HG02885 (cell line): Measurements from ENCODE around the gene SAP130.

ENCODE experiments used
- ATAC-seq: cut with Tn5 transposase; IDR thresholded peaks from one replicate; pipeline ENCODE4 v1.9.1; 2021; ENCODE audit warnings: mild to moderate bottlenecking; ENCODE audit not compliant: unreplicated experiment, poor library complexity

SAP130 gene

DNA sequence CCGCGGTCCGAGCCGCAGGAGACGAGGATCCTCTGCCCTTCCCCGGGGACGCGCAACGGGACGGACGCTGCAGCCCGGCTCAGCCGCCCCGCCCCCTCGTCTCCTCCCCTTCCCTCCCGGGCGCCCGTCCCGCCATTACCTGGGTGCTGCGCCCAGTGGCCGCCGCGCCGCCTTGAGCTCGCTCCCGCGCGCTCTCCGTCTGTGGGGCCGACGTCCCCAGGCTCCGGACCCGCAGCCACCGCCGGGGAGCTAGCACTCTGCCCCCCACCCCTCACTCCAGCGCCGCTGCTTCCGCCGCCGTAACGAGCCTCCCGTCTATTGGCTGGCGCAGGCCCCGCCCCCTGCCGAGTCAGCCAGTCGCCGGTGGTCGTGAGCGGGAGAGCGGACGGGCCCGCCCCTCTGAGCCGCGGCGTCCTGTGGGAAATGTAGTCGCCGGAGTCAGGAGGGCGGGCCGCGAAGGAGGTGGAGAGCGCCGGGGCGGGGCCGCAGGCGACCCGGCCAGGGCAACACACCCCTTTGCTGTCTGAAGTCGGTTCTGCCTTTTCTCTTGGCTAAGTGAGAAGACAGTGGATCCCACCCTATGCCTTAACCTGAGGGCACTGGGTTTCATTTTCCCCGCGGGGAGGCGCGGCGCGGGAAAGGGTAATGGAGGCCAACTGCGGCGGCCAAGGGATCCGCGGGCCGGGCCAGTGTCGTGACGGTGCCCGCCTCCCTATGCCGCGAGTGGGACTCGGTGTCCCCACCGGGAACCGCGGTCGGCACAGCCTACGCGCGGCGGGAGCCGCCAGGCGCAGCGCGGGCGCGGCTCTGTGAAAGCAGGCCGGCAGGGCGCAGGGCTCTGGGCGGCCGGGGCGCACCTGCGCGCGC, at the start of gene SAP130:
Gene SAP130, minus strand, starts transcription at position 259 of the 867 bp plus-strand sequence. CDS start 1,767 bp downstream, outside the sequence.
- ATAC-seq: peak; percentile 79

DNA sequence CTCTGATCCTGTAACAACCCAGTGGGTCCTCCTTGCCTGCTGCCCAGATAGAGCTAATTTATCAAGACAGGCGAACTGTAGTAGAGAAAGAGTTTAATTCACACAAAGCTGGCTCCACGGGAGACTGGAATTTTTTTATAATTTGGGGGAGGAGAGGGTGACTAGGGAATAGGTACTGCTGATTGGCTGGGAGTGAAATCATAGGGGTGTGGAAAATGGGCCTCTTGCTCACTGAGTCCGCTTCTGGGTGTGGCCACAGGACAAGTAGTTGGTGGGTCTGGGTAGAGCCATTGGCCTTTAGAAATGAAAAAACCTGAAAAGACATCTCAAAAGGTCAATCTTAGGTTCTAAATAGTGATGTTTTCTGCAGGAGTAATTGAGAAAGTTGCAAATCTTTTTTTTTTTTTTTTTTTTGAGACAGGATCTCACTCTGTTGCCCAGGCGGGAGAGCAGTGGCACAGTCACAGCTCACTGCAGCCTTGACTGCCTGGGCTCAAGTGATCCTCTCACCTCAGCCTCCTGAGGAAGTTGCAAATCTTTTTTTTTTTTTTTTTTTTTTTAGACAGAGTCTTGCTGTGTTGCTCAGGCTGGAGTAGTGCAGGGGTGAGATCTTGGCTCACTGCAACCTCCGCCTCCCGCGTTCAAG, 48.7 kb upstream of the SAP130 start:
- ATAC-seq: no peak

DNA sequence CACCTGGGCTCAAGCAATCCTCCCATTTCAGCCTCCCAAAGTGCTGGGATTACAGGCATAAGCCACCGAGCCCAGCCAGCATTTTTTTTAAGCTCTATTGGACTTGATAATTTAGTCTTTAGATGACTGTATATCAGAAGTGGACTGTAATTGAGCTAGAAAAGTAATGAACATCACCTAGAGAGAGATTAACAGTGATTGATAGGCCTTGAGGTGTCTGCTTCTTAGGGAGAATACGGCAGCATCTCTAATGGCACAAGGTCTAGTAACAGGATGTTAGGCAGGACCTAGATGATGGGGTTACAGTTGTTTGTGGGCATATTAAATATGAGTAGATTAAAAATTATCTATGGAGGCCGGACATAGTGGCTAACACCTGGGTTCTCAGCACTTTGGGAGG, 45.4 kb upstream of the SAP130 start:
- no peak for ATAC-seq

DNA sequence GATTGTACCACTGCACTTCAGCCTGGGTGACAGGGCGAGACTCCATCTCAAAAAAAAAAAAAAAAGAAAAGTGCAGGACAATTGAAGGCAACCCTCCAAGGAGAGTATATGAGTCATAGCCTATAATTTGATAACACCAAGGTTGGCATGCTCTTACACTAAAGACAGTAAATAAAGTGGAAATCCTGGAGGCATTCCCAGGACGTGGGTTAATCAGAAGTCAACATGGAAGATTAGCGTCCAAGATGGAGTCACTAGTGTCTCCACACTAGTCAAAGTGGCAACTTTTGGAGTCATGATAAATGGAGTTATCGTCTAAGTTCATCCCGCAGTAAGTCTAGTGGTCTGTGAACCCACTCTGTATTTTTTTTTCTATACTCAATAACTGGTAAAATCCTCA, 41.9 kb upstream of the SAP130 start:
- ATAC-seq: no peak

DNA sequence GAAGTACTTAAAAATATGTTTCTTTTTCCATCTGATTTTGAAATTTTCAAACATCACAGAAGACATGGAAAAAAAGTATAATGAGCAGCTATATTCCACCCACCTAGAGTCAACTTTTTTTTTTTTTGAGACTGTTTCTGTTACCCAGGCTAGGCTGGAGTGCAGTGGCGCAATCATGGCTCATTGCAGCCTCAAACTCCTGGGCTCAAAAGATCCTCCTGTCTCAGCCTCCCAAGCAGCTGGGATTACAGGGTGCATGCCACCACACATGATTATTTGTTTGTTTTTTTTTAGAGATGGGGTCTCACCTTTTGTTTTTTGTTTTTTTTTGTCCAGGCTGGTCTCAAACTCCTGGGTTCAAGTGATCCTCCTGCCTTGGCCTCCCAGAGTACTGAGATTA, 36.5 kb upstream of the SAP130 start:
- no peak for ATAC-seq

DNA sequence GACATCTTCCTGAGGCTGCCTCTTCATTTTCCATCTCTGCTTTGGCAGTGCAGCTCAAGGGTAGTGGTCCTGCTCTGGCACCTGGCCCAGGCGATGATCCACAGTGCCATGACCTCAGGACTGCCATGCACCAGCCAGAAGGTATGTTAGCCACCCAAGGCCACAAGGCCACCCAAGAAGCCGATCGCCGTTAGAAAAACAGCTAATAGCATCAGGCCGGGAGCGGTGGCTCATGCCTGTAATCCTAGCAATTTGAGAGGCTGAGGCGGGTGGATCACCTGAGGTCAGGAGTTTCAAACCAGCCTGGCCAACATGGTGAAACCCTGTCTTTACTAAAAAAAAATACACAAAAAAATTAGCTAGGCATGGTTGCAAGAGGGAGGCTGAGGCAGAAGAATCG, 34.7 kb upstream of the SAP130 start:
- no peak for ATAC-seq

DNA sequence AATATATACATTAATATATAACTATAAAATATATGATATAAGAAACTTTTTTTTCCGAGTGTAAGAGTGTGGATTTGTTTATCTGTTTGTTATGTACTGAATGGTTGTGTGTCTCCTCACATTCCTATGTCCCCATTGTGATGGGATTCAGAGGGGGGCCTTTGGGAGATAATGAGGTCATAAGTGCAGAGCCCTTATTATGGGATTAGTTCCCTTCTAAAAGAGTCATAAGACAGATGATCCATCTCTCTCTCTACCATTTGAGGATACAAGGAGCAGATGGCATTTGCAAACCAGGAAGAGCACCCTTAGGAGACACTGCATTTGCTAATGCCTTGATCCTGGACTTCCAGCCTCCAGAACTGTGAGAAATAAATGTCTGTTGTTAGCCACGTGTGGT, 30.3 kb upstream of the SAP130 start:
- ATAC-seq: no peak

DNA sequence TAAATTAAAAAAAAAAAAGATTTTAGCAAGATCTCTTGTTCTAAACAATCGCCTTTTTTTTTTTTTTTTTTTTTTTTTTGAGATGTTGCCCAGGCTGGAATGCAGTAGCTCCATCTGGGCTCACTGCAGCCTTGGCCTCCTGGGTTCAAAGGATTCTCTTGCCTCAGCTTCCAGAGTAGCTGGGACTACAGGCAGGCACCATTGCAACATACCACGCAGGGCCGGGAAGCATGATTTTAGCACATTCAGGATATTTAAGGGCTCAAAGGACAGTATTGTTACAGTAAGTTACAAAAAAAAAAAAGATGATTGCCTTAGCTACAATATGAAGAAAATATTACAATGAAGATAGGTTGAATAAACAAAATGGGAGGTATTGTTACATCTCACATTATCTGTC, 29.5 kb upstream of the SAP130 start:
- ATAC-seq: no peak

DNA sequence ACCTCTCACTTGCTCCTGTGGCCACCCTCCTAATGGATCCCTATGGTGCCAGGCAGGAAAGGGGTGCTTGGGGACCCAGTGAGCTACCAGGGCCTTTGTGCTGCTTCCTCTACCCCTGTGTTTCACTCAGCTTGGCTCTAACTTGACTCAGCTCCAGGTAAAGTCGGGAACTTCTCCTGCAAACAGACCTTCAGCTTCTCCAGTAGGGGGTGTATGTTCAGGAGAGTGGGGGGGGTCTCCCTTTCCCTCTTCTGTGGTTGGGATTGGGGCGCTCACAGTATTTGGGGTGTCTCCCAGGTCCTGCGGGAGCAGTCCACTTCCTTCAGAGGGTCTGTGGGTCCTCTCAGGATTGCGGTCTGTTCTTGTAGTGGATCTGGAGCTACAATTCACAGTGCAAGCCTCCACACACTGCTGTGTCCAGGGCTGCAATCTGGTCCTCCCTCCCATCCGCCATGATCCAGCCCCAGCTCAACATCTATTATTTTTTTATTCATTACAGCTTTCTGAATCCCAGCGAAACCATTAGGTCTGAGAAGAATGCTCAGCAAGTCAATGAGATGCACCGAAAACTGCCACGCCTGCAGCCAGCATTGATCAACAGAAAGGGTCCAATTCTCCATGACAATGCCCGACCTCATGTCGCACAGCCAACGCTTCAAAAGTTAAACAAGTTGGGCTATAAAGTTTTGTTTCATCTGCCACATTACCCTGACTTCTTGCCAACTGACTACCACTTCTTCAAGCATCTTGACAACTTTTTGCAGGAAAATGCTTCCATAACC, 26.4 kb upstream of the SAP130 start:
- ATAC-seq: no peak

DNA sequence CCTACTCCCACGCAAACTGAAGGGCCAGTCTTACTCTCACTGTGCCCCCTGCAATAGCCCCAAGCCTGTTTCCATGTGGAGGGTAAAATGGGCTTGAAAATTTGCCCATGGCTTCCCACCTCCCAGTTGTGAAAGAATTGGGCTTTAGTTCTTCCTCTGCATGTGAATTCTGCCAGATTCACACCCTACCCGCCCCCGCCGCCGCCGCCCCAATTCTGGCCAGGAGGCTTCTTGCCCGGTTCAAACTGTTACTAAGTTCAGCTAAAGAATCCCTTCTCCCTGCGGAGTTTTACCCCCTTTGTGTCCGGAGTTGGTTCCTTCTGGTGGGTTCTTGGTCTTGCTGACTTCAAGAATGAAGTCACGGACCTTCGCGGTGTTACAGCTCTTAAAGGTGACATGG, 25.5 kb upstream of the SAP130 start:
- ATAC-seq: no peak

DNA sequence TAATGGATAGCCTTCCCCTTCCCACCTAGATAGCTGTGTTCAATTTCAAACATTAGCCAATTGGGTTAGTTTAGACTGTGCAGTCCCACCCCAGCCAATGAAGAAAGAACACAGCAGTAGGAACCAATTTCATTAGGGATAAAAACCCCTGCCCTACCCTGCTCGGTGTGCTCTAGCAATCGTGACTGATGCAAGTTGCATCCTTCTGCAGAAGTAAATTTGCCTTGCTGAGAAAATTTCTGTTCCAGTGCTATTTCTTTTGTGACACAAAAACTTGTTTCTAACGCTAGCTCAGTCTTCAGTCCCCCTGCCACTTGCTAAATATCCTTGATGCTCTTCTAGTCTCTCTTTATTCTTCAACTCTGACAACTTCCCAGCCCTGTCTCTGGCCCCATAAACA, 15.2 kb upstream of the SAP130 start:
- no peak for ATAC-seq

DNA sequence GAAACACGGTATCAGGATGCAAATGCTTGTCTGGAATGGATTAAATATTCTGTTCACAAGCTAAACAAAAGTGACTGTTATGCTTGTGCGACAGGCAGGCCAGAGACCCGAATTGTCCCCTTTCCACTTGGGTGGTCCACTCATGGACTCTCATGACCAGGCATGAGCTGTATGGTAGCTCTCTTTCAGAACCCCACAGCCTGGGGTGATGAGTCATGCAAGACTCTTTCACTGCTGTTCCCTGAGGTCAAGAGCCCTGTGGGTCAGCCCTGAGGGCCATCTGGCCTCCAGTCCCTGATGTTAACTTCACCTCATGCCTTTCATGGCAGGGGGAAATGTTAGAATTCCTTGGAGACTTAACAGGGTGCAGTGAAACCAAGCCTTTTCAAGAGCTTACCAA, 13.7 kb upstream of the SAP130 start:
- ATAC-seq: no peak

DNA sequence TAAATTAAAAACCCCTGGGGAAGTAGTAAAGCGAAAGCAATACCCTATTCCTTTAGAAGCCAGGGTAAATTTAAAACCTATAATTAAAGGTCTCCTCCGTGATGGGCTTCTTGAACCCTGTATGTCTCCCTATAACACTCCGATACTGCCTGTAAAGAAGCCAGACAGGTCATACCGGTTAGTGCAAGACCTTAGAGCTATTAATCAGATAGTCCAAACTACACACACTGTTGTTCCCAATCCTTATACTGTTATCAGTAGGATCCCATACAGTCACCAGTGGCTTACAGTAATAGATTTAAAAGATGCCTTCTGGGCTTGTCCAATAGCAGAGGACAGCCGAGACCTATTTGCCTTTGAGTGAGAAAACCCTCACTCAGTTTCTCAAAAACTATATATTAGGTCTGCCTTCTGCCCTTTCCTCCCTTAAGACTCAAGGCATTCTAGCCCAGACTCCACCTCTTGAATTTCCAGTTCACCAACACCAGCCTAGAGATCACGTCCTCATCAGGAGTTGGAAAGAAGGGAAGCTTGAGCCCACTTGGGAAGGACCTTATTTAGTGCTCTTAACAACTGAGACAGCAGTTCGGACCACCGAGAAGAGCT, 12.4 kb upstream of the SAP130 start:
- no peak for ATAC-seq

DNA sequence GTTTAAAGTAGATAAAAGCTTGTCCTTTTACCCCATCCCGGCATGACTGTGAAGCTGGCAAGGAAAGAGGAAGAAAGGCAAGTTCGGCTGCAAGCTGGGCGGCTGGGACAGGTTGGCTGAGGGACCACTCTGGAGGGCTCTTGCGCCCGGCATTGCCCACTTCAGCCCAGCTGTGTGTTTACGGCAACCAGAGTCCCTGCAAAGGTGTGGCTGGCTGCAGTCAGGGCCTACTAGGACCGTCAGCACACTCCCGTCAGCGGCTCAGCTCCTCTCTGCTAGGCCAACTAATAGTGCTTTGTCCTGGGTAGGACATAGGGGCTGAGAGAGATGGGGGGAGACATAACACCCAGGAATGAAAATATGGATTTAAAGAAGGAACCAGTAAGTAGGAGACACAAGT, 11.7 kb upstream of the SAP130 start:
- no peak for ATAC-seq

DNA sequence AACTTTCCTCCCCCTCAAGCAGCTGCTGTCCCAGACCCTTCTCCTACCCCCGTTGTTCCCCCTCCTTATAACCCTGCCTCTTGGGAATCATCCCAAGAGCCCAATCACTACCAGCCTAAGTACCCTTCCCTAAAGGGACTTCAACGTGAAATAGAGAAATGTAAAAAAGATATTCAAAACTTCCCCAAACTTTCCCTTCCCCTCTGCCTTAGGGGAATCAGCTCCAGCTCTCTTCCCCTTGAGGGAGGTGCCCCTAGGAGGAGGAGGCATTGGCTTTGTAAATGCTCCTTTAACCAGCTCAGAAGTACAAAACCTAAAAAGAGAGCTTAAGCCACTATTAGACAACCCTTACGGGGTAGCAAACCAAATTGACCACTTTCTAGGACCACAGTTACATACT, 10.6 kb upstream of the SAP130 start:
- no peak for ATAC-seq

DNA sequence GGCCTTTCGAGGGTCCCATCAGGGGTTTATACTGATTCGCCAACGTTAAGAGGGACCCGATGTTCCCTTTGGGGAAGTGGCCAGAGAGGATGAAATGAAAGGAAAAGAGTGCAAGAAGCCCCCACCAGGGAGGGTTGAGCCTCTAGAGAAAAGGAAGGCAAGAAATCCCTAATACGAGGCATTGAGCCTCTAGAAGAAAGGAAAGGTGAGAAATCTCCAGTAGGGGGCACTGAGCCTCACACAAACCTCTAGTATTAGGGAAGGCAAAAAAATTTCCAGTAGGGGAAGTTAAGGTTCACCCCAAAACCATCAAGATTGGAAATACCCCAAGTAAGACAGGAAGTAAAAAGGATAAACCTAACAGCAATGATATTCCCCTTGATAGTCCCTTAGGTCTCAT, 9.8 kb upstream of the SAP130 start:
- no peak for ATAC-seq

DNA sequence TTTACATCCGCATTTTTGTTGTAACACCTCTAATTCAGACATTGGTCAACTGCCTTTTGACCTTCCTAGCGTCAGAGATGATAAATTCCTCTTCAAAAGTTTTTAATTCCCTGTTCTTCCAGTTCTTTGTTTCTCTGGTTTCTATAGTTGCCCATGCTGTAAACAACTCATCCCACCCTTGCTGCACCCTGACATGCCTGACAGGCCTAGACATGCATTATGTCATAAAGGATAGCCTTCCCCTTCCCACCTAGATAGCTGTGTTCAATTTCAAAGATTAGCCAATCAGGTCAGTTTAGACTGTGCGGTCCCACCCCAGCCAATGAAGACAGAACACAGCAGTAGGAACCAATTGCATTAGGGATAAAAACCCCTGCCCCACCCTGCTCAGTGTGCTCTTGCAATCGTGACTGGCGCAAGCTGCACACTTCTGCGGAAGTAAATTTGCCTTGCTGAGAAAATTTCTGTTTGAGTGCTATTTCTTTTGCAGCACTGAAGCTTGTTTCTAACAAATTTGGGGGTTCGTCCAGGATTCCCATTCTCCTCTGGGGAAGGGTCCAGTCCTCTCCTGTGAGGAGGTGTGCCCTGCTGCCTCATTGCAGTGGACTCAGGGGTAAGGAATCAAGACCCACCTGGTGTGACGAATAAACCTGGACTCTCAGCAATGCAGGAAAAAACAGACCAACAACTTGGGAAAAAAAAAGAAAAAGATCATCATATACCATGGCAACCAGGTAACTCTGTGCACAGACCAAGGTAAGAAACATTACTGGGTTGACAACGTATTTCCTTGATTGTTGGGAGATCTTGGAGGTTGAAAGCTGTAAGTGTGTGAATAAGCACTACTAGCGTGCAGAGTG, 9.1 kb upstream of the SAP130 start:
- ATAC-seq: no peak

DNA sequence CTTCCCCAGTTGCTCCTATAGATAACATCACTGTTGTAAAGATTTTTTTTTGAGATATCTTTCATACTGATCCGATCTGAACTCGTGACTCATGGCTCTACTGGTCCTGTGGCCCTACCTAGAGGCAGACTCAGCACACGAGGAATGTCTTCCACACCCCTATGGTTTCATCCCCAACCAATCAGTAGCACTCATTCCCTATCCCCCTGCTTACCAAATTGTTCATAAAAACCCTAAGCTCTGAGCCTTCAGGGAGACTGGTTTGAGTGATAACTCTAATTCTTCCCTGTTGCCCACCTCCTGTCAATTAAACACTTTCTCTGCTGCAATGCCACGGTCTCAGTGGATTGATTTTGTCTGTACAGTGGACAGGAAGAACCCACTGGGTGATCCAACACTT, 4.2 kb upstream of the SAP130 start:
- no peak for ATAC-seq

DNA sequence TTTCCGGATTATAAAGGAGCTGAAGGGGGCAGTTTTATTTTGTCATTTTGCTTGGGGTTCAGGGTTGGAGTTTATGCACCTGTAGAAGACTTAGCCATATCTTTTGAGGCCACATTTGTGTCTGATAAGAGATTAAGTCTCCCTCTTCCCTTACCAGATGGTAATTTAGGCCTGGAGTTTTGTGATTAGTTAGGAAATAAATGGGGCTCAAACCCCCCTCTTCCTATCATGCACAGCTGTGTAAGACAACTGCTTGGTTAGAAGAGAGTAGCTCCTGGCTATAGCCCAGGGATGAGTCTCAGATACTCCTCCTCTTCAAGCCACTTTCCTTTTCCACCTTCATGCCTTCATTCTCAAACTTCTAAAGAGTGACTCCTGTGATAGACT, 802 bp upstream of the SAP130 start:
- ATAC-seq: no peak

DNA sequence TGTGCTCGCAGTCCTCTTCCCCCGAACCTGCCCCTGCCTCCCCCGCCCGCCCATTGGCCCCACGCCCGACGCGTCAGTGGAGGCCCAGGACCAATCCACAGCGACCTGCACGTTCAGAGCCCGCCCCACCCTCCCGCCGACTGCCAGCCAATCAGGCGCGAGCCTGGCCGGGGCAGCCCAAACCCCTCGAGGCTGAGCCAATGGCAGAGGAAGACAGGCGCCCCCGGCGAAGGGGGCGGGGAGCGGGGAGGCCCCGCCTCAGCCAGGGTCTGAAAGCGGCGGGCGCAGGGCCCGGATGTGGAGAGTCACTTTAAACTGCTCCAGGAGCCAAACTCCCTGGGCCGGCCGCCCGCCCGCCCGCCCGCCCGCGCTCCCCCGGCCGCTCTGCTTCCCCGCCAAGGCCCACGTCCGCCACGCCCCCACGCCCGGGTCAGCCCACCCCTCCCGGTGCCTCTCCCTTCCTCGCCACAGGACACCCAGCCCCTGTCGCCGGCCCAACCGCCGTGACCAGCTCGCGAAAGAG, 520 bp downstream of the SAP130 start:
- ATAC-seq: peak; percentile 82
